HCT116 (cell line): Measurements from ENCODE around the gene PAMR1. TPM values are rescaled to one million over a fixed set of nuclear protein-coding genes. Genes with fewer than 3 reads are reported as not detected.

Source experiments
- ATAC-seq: fragments of 200-7000 bp; cut with Tn5 transposase; 2 replicates; pipeline ENCODE4 v1.9.1; 2020; ENCODE audit warnings: mild to moderate bottlenecking, moderate library complexity
- BruUV-seq: library from RNA; stranded (reverse); fragments of 400-500 nt; replicated peaks from 2 replicates; lab custom pipeline; 2021; lab: Mats Ljungman, UMichigan
- CTCF ChIA-PET: fragments of 300-600 bp; sonication (Branson Sonifier 250); formaldehyde crosslinking; loops from one replicate; lab custom pipeline; 2021; ENCODE audit warnings: antibody characterized with exemption; lab: Charles Lee
- POLR2A ChIA-PET: fragments of 300-600, 350-600 bp; sonication (Branson Sonifier 250); formaldehyde crosslinking; loops from one replicate; lab custom pipeline; 2021; ENCODE audit warnings: antibody characterized with exemption; lab: Charles Lee
- RAD21 ChIA-PET, 2 experiments: fragments of 300-600 bp; sonication (Branson Sonifier 250); formaldehyde crosslinking; loops; one replicate each; lab custom pipeline; 2023; ENCODE audit warnings: low total read pairs in 2 of 2; ENCODE audit not compliant: uncharacterized antibody in 2 of 2, unreplicated experiment in 2 of 2, low non-redundant PET in 1 of 2; lab: Charles Lee
- DNase-seq: peaks from one replicate; pipeline ENCODE4 v3.0.0-alpha.2; 2010; ENCODE audit warnings: low read depth, low spot score
- H2AFZ ChIP-seq: fragments of 200-600 bp; shearing (Covaris generic), sonication (generic); 2 replicates; pipeline ENCODE4 v1.6.1; 2017; ENCODE audit warnings: low read depth, mixed run types, mixed read lengths, antibody characterized with exemption, low read length; ENCODE audit not compliant: poor library complexity, severe bottlenecking
- H3K27ac ChIP-seq: 2 replicates; pipeline ENCODE4 v1.5.1; 2012; ENCODE audit warnings: low read depth, low read length
- H3K27me3 ChIP-seq: fragments of 200-600 bp; sonication (generic); 2 replicates; pipeline ENCODE4 v1.6.1; 2016; ENCODE audit warnings: mixed run types, low read length, mixed read lengths; ENCODE audit not compliant: insufficient read depth
- H3K36me3 ChIP-seq, 2 experiments: fragments of 200-500 bp in 1 of 2; fragments of 200-600 bp in 1 of 2; sonication (Bioruptor generic) in 1 of 2; sonication (generic) in 1 of 2; 2 replicates each; pipeline versions ENCODE4 v1.5.1 to v1.6.1; 2014 to 2016; ENCODE audit warnings: low read length in 2 of 2, inconsistent platforms in 1 of 2, mixed read lengths in 1 of 2, mixed run types in 1 of 2; ENCODE audit not compliant: insufficient read depth in 2 of 2, control insufficient read depth in 1 of 2
- H3K4me1 ChIP-seq, 2 experiments: fragments of 200-600 bp in 1 of 2; sonication (generic) in 1 of 2; 2 replicates each; pipeline versions ENCODE4 v1.5.1 to v1.6.1; 2012 to 2017; ENCODE audit warnings: low read length in 2 of 2, inconsistent platforms in 1 of 2, mild to moderate bottlenecking in 1 of 2, mixed read lengths in 1 of 2, mixed run types in 1 of 2, moderate library complexity in 1 of 2; ENCODE audit not compliant: insufficient read depth in 2 of 2, control insufficient read depth in 1 of 2
- H3K4me2 ChIP-seq: fragments of 200-600 bp; sonication (generic); 2 replicates; pipeline ENCODE4 v1.6.1; 2017; ENCODE audit warnings: mixed run types, low read length, mixed read lengths
- H3K4me3 ChIP-seq, 2 experiments: fragments of 200-600 bp in 1 of 2; sonication (generic) in 1 of 2; replicated peaks in 1 of 2; 2 replicates each; pipeline ENCODE4 v1.5.1; 2011 to 2016; ENCODE audit warnings: low read length in 2 of 2, control low read depth in 1 of 2, low read depth in 1 of 2, mild to moderate bottlenecking in 1 of 2, mixed read lengths in 1 of 2, mixed run types in 1 of 2
- H3K79me2 ChIP-seq: fragments of 200-600 bp; sonication (generic); 2 replicates; pipeline ENCODE4 v1.6.1; 2017; ENCODE audit warnings: mild to moderate bottlenecking, mixed run types, low read length, moderate library complexity, mixed read lengths; ENCODE audit not compliant: insufficient read depth
- H3K9ac ChIP-seq: fragments of 200-600 bp; sonication (generic); 2 replicates; pipeline ENCODE4 v1.6.1; 2016; ENCODE audit warnings: low read length, mixed read lengths
- H3K9me2 ChIP-seq: fragments of 200-600 bp; sonication (generic), shearing (Covaris generic); 2 replicates; pipeline ENCODE4 v1.6.1; 2017; ENCODE audit warnings: mixed run types, mild to moderate bottlenecking, moderate library complexity; ENCODE audit not compliant: insufficient read depth
- H3K9me3 ChIP-seq, 2 experiments: fragments of 200-500 bp in 1 of 2; fragments of 200-600 bp in 1 of 2; sonication (Bioruptor generic) in 1 of 2; sonication (generic) in 1 of 2; 2 replicates each; pipeline ENCODE4 v1.6.1; 2014 to 2017; ENCODE audit warnings: low read length in 2 of 2, mixed read lengths in 2 of 2, inconsistent platforms in 1 of 2, low read depth in 1 of 2, mild to moderate bottlenecking in 1 of 2, mixed run types in 1 of 2, moderate library complexity in 1 of 2; ENCODE audit not compliant: control insufficient read depth in 1 of 2, insufficient read depth in 1 of 2
- H4K20me1 ChIP-seq: fragments of 200-600 bp; sonication (generic), shearing (Covaris generic); 2 replicates; pipeline ENCODE4 v1.6.1; 2017; ENCODE audit warnings: mixed run types, mild to moderate bottlenecking, moderate library complexity; ENCODE audit not compliant: insufficient read depth
- ATF3 ChIP-seq: IDR thresholded peaks from 2 replicates; pipeline ENCODE4 v1.6.1; 2012
- CBX3 ChIP-seq: IDR thresholded peaks from 2 replicates; pipeline ENCODE4 v1.6.1; 2012; ENCODE audit warnings: low read depth
- CEBPB ChIP-seq: IDR thresholded peaks from 2 replicates; pipeline ENCODE4 v1.6.1; 2012; ENCODE audit warnings: low read depth
- EZH2 ChIP-seq: fragments of 200-600 bp; sonication (generic); IDR thresholded peaks from 2 replicates; pipeline ENCODE4 v1.6.1; 2017; ENCODE audit warnings: antibody characterized with exemption, mixed run types
- FOSL1 ChIP-seq: IDR thresholded peaks from 2 replicates; pipeline ENCODE4 v1.6.1; 2012; ENCODE audit warnings: low read depth
- JUND ChIP-seq: IDR thresholded peaks from 2 replicates; pipeline ENCODE4 v1.6.1; 2012
- RAD21 ChIP-seq: IDR thresholded peaks from 2 replicates; pipeline ENCODE4 v1.6.1; 2012; ENCODE audit warnings: low read depth, mild to moderate bottlenecking
- SP1 ChIP-seq: IDR thresholded peaks from 2 replicates; pipeline ENCODE4 v1.6.1; 2012; ENCODE audit warnings: low read depth
- intact Hi-C: fragments of 100-400 bp; cut with micrococcal nuclease; formaldehyde crosslinking; loops from 2 replicates; pipeline ENCODE4 v1.10.0; 2022
- total RNA-seq: library from RNA; stranded (reverse); gene quantifications from one replicate; pipeline ENCODE4 v1.2.1, GENCODE V29; 2021; ENCODE audit not compliant: unreplicated experiment
- TF ChIP-seq, protein P1 (sequence below), 3 experiments: fragments of 200-600 bp in 1 of 3; sonication (generic) in 1 of 3; IDR thresholded peaks in 2 of 3; conservative IDR thresholded peaks in 1 of 3; 2 replicates each; pipeline ENCODE4 v1.5.1; 2012 to 2017; ENCODE audit warnings: low read depth in 2 of 3, low read length in 2 of 3, antibody characterized with exemption in 1 of 3, borderline replicate concordance in 1 of 3, control low read depth in 1 of 3, mild to moderate bottlenecking in 1 of 3, mixed read lengths in 1 of 3, mixed run types in 1 of 3, moderate library complexity in 1 of 3; ENCODE audit not compliant: insufficient read depth in 1 of 3

The PAMR1 gene
- total RNA-seq, 1 experiment from 2014 or later = not detected

- Histone ChIP-seq H3K9ac (no peak overlapping the region), H4K20me1 (no peaks in the 10 kb centered on the region), H3K4me2 (peak overlapping the region; percentile 42), H3K9me2 (no peaks in the 10 kb centered on the region), H3K4me3 (no peak overlapping the region), H3K9me3 (no peaks in the 10 kb centered on the region), H3K27me3 (no peaks in the 10 kb centered on the region), H3K27ac (no peak overlapping the region), H3K36me3 (no peaks in the 10 kb centered on the region), H3K79me2 (no peaks in the 10 kb centered on the region), H3K4me1 (peaks cover 15 to 18% of the 10 kb centered on the region in 2 experiments), H2AFZ (peak overlapping the region; percentile 78)
- BruUV-seq = no TSS peak
- intact Hi-C loops = loop anchor here (5.0 kb wide), 4 partner anchors 154 to 1024 kb away; no protein-coding TSS in a partner anchor
- ATAC-seq (peak; percentile 41; the same call in 1 of the 2 replicates), DNase-seq (no peak)
- RAD21 ChIA-PET = interaction anchor here (0.7 to 1.3 kb wide), 3 partner anchors 155 to 464 kb away, joined by 3 to 4 read pairs (median 3); no protein-coding TSS in a partner anchor
- POLR2A ChIA-PET = interaction anchor here (1.0 kb wide), 1 partner anchor 388 kb away, joined by 3 read pairs; no protein-coding TSS in a partner anchor
- peak; percentile 74 for TF ChIP-seq FOSL1
- peak; percentile 40; the same call in 1 of the 2 replicates for TF ChIP-seq JUND
- TF ChIP-seq EZH2 = no peak
- TF ChIP-seq RAD21 = 0 out of 2 replicates have a peak, but pooled peaks have one; percentile 17
- TF ChIP-seq SP1 = peak; percentile 51; the same call in 1 of the 2 replicates
- TF ChIP-seq ATF3 = peak; percentile 73
- TF ChIP-seq CEBPB = peak; percentile 86
- TF ChIP-seq, protein P1, sequence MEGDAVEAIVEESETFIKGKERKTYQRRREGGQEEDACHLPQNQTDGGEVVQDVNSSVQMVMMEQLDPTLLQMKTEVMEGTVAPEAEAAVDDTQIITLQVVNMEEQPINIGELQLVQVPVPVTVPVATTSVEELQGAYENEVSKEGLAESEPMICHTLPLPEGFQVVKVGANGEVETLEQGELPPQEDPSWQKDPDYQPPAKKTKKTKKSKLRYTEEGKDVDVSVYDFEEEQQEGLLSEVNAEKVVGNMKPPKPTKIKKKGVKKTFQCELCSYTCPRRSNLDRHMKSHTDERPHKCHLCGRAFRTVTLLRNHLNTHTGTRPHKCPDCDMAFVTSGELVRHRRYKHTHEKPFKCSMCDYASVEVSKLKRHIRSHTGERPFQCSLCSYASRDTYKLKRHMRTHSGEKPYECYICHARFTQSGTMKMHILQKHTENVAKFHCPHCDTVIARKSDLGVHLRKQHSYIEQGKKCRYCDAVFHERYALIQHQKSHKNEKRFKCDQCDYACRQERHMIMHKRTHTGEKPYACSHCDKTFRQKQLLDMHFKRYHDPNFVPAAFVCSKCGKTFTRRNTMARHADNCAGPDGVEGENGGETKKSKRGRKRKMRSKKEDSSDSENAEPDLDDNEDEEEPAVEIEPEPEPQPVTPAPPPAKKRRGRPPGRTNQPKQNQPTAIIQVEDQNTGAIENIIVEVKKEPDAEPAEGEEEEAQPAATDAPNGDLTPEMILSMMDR (IDR thresholded peaks at IDR 0.05 in 2 of 3, conservative IDR thresholded peaks at IDR 0.05 in 1 of 3; ENCODE audit: borderline replicate concordance in 1 of 3, insufficient read depth in 1 of 3, low read depth in 2 of 3, low read length in 2 of 3) = no peak
- peak; percentile 63; the same call in 1 of the 2 replicates for TF ChIP-seq CBX3
- CTCF ChIA-PET = interaction anchor here (0.8 to 4.0 kb wide), 6 partner anchors 21 to 492 kb away, joined by 3 to 37 read pairs (median 4); no protein-coding TSS in a partner anchor
Observed at GRCh38 chr11:35390737-35391682, 134.4 kb downstream of the PAMR1 start.
